Measurements from ENCODE around the gene SLC5A3. TPM values are rescaled to one million over a fixed set of nuclear protein-coding genes. Genes with fewer than 3 reads are reported as not detected.

Gene SLC5A3
- total RNA-seq, 1 donor = 56.6 TPM

DNA sequence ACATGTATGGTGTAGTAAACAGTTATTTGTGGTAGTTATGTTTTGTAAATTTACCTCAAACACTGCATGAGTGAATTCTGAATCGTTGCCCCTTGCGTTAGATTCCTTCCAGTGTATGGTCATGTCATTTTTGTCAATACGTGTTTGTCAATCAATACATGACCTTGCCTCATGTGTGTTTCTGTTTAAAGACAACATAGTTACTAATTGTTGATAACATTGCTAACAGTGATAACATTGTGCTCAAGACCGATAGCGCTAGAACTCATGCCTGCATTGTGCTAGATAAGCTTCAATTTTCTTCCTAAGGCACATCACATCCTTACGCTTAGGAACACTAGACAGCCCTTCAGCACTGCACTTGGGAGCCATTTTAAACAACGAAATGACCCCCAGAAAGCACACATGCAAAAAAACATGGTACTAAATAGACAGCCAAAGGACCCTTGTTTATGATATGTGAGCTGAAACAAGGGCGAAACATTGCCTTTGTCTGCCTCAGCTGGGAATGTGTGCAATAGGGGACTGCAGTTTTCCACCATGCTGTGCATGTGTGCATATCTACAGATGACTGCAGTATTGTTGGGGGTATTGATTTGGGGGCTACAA, 37.3 kb downstream of the SLC5A3 start:
- TF ChIP-seq, protein P1, sequence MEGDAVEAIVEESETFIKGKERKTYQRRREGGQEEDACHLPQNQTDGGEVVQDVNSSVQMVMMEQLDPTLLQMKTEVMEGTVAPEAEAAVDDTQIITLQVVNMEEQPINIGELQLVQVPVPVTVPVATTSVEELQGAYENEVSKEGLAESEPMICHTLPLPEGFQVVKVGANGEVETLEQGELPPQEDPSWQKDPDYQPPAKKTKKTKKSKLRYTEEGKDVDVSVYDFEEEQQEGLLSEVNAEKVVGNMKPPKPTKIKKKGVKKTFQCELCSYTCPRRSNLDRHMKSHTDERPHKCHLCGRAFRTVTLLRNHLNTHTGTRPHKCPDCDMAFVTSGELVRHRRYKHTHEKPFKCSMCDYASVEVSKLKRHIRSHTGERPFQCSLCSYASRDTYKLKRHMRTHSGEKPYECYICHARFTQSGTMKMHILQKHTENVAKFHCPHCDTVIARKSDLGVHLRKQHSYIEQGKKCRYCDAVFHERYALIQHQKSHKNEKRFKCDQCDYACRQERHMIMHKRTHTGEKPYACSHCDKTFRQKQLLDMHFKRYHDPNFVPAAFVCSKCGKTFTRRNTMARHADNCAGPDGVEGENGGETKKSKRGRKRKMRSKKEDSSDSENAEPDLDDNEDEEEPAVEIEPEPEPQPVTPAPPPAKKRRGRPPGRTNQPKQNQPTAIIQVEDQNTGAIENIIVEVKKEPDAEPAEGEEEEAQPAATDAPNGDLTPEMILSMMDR (IDR thresholded peaks at IDR 0.05; ENCODE audit: insufficient read depth, low read length) = no peak
- DNase-seq (ENCODE audit: low read depth) = no peak
- H3K4me3 ChIP-seq (ENCODE audit: low read depth, low read length) = no peak overlapping the region

GRCh38 chr21:34112316-34113033, 39.1 kb downstream of the SLC5A3 start:
- TF ChIP-seq, protein P1 (IDR thresholded peaks at IDR 0.05; ENCODE audit: insufficient read depth, low read length) = no peak
- DNase-seq (ENCODE audit: low read depth) = no peak
- no peak overlapping the region for H3K4me3 ChIP-seq (ENCODE audit: low read depth, low read length)

GRCh38 chr21:34113842-34114241, 40.5 kb downstream of the SLC5A3 start:
- no peak overlapping the region for H3K4me3 ChIP-seq (ENCODE audit: low read depth, low read length)
- TF ChIP-seq, protein P1 (IDR thresholded peaks at IDR 0.05; ENCODE audit: insufficient read depth, low read length) = no peak
- DNase-seq (ENCODE audit: low read depth) = no peak

DNA sequence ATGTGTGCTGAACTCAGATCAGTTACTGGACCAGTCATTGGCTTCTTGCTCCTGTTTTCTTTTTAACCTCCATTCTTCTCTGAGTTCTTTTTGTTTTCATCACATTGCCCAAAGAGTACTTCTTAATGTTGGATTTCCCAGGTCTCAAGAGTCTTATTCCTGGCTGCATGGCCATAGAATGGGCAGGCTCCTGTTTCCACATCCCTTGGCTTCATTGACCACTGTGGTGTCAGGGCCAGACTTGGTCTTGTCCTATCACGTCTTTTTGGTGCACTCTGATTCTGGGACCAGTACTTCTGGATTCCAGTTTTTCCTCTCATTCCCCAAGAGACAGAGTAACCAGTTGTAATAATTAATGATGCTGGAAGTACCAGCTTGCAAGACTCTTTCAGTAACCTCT, 41.8 kb downstream of the SLC5A3 start:
- TF ChIP-seq, protein P1 (IDR thresholded peaks at IDR 0.05; ENCODE audit: insufficient read depth, low read length) = no peak
- no peak for DNase-seq (ENCODE audit: low read depth)
- H3K4me3 ChIP-seq (ENCODE audit: low read depth, low read length) = no peak overlapping the region

GRCh38 chr21:34116569-34116968, 43.2 kb downstream of the SLC5A3 start:
- DNase-seq (ENCODE audit: low read depth) = no peak
- TF ChIP-seq, protein P1 (IDR thresholded peaks at IDR 0.05; ENCODE audit: insufficient read depth, low read length) = no peak
- no peak overlapping the region for H3K4me3 ChIP-seq (ENCODE audit: low read depth, low read length)

- H3K4me3 ChIP-seq (ENCODE audit: low read depth, low read length) = no peak overlapping the region
- TF ChIP-seq, protein P1 (IDR thresholded peaks at IDR 0.05; ENCODE audit: insufficient read depth, low read length) = no peak
- DNase-seq (ENCODE audit: low read depth) = no peak
Observed at GRCh38 chr21:34120867-34121266, 47.5 kb downstream of the SLC5A3 start.

Data from fibroblast of the aortic adventitia (primary cell).